Activated gamma-delta T cell treated with anti-CD3 and anti-CD28 coated beads, Interleukin-2, amount 50 U/mL, for 16 hours (primary cell): ENCODE results near the gene WFDC1.
"Not testable (repeated sequence)": the region's sequence is repeated elsewhere in the genome, so short reads cannot be mapped to it uniquely, and the experiment has no call there.

Source experiments
- DNase-seq: peaks from one replicate; pipeline ENCODE4 v3.0.0-alpha.2; 2020; ENCODE audit warnings: low read depth

Gene WFDC1

DNA sequence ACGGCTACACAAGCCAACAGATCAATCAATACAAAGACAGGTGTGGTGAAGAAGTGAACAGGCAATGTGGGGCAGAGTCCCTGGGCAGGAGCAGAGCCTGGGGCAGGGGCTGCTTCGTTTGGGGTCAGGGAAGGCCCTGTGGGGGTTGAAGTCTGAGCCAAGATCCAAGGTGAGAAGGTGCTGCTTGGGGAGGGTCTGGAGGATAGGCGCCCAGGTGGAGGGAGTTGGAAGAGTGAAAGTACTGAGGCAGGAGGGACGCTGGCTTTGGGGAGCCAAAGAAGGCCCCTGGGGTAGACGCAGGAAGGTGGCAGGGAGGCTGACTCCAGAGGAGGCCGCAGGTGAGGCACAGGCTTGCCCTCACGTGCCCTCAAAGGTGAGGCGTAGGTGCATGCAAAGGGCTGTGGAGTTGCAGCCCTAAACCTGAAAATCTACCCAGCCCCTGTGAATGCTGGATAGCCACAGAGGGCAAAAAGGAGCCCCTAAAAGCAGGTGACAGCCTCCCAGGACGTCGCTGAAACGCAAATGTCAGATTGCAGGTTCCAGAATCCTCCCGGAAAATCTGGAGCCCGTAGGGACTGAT is 33.3 kb downstream of the WFDC1 start:
- DNase-seq: no peak

DNA sequence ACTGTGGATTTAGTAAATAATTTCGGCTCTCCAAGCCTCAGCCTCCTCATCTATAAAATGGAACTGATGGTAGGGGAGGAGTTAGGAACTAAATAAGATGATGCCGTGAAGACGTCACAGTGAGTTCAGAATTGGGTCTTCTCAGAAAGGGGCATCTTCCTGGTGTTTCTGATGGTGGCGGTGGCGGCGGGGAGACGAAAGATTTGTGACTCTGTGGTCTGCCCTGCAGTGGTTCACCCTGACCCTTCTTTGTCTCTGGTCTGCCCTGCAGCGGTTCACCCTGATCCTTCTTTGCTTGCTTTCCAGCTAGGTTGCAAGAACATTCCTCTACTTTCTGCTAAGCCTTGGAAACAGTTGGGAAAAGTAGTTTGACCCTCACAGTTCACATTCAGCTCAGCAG is 34.3 kb downstream of the WFDC1 start:
- DNase-seq: no peak

DNA sequence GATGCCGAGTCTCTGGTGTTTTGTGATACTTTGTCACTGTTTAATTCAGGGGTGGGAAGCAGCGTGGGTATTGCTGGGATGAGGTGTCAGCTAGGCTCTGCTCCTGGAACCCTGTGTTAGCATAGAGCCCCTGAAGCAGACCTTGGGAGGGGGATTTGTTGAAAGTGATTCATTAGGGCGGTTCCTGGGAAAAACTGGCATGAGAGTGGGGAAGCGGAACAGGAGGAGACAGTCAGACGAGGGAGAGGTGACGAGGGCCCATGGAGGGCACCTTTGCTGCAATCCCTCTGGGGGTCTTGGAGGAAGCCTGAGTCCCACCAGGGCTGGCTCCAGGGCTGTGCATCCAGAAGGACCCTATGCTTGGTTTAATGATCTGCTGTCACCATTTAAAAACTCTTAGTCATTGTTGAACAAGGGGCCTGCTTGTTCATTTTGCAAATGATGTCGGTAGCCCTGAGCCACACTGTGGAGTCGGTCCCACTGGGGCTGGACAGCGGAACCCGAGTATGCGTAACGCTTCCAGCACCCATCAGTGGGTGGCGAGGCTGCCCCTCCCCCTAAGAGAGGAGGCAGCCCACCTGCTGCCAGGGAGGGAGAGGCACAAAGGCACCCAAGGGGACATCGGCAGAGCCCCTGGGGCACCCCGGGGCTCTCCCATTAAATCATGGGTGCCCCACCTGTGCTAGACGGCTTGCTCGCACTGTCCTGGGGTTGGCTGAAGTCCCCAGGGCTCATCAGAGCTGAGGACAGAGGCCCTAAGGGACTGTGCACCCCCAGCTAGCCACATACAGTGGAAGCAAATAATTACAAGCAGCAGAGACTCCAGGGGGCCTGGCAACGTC is 35.4 kb downstream of the WFDC1 start:
- DNase-seq: no peak

DNA sequence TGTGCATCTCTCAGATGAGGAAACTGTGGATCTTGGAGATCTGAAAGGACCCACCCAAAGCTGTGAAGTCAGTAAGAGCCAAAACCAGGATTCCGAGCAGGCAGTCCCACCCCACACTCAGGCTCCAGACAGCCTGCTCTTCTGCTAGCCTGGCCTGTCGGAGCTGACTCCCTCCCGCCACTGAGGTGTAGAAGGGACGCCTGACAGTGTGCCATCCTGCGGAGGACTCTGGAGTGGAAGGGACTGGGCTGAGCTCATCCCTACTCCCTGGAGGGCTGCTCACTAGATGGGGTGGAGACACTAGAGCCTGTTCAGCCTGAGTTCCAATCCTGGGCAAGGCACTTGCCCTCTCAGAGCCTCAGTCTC is 36.0 kb downstream of the WFDC1 start:
- no peak for DNase-seq

DNA sequence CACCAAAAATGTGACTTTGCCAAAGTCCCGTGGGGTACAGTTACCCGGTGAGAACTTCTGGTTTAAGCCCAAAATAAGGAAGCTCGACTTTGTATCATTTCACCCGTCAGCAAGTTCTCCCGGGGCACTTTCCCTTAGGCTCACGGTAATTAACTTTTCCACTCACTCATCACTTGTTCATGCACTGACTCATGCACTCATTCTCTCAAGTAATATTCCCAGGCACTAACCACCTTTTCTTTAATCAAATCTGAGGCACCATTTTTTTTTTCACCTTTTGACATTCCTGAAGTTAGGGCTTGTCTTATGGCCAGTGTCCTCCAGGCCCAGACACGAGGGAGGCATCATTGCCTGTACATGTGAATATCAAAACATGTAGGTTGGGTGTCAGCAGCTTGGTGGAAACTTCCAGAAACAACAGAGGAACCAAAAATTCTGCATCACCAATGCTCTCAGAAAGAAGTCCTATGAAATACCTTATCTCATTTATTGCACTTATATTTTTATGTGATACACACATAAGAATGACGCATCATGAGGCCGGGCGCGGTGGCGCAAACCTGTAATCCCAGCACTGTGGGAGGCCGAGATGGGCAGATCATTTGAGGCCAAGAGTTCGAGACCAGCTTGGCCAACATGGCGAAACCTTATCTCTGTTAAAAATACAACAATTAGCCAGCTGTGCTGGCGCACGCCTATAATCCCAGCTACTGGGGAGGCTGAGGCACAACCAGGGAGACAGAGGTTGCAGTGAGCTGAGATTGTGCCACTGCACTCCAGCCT is 37.5 kb downstream of the WFDC1 start:
- DNase-seq: no peak

DNA sequence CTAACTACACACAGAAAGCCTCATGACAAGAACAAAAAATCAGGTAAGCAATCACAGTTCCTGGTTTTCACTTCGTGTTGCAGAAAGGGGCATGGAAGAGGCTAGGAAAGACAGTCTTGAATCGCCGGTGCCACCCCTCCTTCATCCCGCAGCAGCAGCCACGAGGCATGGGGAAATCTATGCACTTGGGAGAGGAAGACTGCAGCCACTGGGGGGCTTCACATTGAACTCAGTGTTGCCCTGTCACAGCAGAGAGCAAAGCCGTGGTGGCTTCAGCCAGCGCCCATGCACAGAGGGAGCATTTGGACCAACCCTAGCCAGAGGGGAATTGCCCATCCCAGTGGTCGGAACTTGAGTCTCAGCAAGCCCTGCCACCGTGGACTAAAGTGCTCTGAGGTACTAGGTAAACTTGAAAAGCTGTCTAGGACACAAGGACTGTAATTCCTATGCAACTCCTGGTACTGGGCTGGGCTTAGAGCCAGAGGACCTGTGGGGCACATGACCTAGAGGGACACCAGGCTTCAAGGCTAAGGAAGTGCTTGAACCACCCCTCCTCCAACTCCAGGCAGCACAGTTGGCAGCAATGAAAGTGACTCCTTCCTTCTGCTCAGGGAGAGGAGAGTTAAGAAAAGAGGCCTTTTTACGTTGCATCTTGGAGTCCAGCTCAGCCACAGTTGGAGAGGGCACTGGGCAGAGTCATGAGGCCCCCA is 38.5 kb downstream of the WFDC1 start:
- DNase-seq: no peak

DNA sequence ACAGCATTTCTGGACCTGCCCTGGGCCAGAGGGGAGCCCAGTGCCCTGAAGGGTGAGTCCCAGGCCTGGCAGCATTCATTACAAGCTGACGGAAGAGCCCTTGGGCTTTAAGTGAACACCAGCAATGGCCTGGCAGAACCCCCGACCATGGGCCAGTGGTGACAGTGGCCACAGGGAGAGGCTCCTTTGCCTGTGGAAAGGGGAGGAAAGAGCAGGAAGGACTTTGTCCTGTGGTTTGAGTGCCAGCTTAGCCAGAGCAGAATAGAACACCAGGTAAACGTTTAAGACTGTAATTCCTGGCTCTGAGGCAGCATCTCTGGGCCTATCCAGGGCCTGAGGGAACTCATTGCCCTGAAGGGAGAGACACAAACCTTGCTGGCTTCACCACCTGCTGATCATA is 39.4 kb downstream of the WFDC1 start:
- no peak for DNase-seq

DNA sequence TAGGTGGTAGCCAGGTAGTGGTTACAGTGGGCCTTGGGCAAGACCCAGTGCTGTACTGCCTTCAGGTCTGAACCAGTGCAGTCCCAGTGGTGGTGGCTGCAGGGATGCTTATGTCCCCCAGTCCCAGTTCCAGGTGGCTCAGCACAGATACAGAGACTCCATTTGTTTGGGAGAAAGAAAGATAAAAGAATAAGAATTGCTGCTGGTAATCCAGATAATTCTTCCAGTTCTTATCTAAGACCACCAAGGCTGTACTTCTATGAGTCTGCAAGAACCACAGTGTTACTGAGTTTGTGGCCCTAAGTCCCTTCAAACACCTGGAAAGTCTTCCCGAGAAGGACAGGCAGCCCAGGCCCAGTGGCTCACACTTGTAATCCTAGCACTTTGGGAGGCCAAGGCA is 39.8 kb downstream of the WFDC1 start:
- no peak for DNase-seq

DNA sequence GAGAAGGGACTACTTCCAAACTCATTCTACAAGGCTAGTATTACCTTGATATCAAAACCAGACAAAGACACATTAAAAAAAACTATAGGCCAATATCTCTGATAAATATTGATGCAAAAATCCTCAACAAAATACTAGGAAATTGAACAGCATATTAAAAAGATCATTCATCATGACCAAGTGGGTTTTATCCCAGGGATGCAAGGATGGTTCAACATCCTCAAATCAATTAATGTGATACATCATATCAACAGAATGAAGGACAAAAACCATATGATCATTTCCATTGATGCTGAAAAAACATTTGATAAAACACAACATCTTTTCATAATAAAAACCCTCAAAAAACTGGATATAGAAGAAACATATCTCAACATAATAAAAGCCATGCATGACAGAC is 42.6 kb downstream of the WFDC1 start:
- DNase-seq: not testable (repeated sequence)

DNA sequence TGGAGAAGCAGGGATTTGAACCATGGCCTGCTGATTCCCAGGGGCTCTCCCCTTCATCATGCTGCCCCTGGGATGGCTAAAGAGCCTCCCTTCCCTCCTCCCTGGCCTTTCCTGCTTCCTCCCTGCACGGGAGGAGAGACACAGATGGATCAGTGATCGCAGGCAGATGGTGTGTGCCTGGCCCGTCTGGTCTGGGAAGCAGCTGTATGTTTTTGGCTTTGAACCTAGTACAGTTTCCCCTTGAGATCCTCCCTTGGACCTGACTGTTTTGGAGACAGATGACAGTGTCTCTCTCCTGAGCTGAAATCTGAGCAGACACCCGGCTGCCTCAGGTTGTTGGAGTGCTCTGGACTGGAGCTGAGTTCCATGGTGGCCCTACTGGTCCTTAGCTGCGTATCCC is 44.6 kb downstream of the WFDC1 start:
- DNase-seq: no peak

DNA sequence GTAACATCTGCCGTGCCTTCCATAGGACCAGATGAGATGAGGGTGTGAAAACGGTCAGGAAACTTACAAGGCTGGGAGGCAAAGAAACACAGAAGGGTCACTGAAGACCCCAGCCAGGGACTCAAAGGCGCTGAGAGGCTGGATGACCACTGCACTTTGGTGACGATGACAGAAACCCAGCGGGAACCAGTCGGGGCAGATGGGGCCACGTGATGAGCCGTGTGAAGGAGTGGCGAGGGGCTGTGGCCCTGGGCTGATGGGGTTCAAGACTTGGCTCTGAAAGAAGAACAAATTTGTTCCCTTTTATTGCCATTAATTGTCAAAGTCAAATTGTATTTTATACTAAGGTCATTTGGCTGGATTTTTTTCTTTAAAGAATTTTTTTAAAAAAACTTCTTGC is 45.1 kb downstream of the WFDC1 start:
- no peak for DNase-seq

DNA sequence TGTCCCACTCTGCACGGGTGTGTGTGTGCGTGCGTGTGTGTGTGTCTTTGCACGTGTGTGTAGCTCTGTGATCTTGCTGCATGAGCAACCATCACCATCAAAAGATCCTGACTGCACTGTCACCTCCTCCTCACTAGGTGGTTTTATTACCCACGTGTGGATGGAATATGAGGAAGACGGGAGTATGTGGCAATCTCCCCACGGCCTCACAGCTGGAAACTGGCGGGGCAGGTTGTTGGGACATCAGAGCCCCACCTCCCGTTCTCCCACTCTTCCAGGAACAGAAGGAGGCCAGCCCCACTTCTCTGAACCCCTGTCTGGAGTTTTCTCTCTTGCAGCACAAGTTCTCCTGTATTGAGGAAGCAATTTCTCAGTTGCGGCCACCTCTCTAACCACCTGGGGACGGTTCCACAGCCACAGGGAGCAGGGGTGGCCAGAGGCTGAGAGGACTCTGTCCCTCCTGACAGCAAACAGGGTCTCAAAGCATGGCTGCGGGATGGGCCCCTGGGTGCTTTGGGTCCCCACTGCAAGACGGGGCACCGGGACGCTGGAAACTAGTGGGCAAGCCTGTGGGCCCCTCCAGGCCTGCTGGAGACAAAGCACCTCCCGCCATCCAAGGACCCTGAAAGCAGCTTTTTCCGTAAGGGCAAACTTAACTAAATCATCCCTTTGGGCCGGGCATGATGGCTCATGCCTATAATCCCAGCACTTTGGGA is 45.8 kb downstream of the WFDC1 start:
- DNase-seq: no peak

DNA sequence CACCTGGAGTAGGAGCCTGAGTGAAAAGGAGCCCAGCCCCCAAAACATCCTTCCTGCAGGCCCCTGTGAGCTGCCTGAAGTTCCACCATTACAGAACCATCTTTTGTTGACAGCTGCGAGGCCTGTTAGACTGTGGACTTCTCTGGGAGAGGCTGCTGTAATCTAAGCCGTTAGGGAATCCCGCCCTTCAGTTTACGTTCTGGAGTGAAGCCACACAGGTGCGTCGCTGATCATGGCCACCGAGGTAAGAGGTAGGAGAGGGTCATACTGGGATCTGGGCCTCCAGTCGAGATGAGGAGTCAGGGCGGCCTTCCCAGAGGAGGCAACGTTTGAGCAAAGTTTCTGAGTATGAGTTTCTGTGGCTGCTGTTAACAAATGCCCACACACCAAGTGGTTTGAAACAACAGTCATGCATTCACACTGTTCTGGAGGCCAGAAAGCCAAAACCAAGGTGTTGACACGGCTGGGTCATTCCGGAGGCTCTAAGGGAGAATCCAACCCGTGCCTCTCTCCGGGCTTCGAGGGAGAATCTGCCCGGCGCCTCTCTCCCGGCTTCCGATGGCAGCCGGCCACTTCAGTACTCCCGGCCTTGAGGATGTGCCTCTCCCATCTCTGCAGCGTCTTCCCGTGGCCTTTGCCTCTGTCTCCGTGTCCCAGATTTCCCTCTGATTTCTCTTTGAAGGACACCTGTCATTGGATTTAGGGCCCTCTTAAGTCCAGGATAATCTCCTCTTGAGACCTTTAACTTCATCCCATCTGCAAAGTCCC is 47.0 kb downstream of the WFDC1 start:
- no peak for DNase-seq

DNA sequence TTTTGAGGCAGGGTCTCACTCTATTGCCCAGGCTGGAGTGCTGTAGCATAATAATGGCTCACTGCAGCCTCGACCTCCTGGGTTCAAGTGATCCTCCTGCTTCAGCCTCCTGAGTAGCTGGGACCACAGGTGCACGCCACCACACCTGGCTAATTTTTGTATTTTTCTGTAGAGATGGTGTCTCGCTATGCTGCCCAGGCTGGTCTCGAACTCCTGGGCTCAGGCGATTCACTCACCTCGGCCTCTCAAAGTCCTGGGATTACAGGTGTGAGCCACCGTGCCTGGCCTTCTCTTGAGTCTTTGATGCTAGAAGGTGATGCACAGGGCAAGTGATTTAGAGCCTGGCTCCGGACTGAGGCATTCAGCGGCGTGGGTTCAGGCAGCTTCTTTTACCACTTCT is 49.1 kb downstream of the WFDC1 start:
- DNase-seq: not testable (repeated sequence)

DNA sequence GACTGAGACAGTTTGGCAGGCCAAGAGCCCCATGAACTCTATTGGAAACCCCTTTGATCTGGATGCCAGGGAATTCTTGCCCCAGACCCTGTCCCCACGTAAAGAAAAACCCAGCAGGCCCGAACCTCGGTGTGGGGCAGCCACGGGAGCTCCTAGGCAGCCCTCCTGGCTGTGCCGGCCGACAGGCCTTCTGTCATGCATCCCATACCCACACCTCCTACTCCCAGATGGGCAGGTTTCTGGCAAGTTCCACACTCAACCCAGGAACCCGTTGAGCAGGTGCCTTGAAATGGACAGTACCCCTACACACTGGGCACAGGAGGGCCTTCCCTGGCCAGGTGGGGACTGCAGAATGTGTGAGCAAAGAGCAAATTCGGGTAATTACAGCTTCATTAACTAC is 50.1 kb downstream of the WFDC1 start:
- DNase-seq: no peak

DNA sequence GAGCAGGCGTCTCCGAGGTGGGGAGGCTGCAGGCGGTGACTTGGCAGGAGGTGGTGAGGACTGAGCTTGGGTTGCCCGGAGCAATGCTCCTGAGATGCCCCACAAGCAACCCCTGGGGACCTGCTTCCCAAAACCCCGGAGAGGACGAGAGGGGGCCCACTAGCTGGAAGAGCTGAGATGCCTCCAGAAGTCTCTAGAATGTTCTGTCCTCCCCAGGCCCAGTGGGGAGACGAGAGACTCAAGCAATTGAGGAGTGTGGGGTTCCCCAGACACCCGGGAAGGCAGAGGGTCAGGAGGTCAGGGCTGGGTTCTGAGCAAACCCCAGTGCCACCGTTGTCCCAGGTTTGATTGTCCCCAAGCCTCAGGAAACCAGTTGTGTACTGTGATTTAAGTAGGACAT is 52.5 kb downstream of the WFDC1 start:
- no peak for DNase-seq

DNA sequence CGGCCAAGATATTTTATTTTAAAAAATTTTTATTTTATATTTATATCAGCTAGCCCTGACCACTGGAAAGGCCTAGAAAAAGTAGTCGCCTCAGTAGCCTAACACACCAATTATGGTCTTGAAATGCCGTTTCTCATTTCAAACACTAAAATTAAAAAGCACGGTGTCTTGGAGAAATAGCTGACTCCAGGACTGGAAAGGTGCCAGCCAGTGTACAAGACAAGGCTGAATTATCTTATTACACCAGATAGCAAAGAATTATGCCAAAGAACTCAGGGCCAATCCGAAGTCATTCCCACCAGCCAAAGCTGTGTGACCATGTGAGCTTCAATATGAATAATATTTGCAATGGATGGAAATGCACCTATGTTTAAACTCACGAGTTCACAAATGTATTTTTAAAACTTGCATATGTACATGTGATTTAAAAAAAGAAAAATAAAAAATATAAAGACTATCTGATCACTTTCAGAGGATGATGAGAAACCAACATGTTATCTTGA is 53.8 kb downstream of the WFDC1 start:
- DNase-seq: no peak

DNA sequence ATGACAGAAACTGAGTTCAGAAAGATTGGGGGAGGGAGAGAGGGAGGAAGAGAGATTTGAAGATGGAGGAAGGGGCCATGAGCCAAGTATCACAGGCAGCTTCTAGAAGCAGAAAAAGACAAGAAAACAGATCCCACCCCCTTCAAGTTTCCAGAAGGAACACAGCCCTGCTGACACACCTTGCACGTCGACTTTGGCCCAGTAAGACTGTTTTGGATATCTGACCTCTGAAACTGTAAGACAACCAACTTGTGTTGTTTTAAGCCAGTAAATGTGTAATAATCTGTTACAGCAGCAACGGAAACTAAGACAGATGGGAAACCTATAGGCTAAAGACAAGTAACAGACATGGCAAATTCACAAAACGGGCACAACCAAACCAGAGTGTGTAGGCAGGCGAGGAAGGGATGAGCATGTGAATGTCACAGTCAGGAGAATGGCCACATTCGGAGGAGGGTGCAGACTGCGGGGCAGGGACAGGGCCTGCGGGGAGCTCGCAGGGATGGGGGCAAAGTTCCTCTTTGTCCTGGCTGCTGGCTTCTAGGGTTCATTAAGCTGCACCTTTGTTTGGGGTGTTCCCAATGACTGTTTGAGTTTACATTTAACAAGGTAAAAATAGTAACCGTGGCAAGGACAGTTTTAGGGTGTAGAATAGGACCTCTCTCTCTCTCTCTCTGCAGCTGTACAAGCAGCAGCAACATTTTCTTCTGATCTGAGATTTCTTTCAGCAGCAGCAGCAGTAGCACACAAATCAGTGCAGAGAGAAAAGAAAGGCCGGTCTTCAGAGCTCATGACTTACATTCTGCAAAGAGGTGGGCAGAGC is 55.4 kb downstream of the WFDC1 start:
- no peak for DNase-seq

DNA sequence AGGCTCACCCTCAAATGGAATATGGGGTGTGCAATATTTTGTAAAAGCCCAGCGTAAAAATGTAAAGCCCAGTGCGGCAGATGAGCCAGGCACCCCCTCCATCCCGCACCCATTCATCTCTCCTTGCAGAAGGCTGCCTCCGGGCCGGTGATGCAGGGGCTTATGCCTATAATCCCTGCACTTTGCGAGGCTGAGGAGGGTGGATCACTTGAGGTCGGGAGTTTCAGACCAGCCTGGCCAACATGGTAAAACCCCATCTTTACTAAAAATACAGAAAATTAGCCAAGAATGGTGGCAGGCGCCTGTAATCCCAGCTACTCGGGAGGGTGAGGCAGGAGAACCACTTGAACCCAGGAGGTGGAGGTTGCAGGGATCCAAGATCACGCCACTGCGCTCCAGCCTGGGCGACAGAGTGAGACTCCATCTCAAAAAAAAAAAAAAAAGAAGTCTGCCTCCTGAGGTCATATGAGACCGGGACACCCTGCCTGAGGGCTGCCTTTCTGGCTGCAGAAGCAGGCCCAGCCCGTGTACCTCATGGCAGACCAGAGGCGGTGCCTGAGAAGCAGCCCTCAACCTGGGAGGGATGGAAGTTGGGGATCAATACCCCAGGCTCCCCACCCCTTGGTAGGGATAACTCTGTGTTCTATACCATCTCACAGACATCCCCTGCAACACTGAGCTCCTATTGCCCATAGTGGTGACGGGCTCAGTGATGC is 56.2 kb downstream of the WFDC1 start:
- DNase-seq: no peak
